Measurements from ENCODE around the gene ZNF784. TPM values are rescaled to one million over a fixed set of nuclear protein-coding genes. Genes with fewer than 3 reads are reported as not detected.

Gene ZNF784
- total and polyA plus RNA-seq, 4 donors = 0.79 to 6.0 (median 3.8) TPM

DNA sequence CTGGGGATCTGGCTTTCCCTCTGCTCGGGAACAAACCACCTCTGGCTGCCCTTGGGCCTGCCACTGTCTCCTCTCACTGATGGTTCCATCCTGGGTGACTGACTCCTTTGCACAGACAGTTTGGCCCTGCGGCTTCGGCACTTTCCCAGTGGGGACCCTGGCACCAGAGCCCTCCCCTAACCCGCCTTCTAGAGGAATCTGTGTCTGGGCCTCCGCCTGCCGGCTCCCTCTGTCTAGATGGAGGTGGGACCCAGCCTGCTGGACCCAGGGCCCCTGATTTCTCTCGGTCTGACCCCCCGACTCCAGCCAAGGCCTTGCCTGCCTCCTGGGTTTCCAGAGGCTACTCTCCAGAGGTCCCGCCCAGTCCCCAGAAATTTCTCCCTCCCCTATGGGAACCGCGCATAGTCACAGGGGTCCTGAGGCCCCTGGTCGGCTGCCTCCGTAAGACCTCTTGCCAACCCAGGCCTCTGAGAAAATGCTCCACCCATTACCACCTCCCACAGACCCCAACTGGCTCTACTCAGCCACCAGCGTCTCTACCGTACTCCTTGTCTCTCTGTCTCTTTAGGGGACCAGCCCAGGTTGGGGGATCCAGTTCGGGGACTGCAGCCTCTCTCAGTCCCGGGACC, 26.4 kb upstream of the ZNF784 start:
- Histone ChIP-seq H3K9me3 (ENCODE audit: control insufficient read depth in 4 of 4, low read length in 3 of 4) (no peaks in the 10 kb centered on the region), H3K9ac (ENCODE audit: low read depth in 1 of 2, low read length in 2 of 2) (no peak overlapping the region), H3K27ac (ENCODE audit: low read depth in 1 of 2, low read length in 2 of 2) (no peak overlapping the region), H3K36me3 (ENCODE audit: control insufficient read depth in 4 of 4, insufficient read depth in 3 of 4, low read depth in 1 of 4, low read length in 3 of 4) (no peaks in the 10 kb centered on the region), H3K4me1 (ENCODE audit: control insufficient read depth in 4 of 4, insufficient read depth in 4 of 4, low read length in 3 of 4) (peaks cover 9 to 29% (median 22%) of the 10 kb centered on the region in 4 donors), H3K4me3 (ENCODE audit: low read depth in 1 of 3, low read length in 3 of 3) (no peak overlapping the region), H3K27me3 (ENCODE audit: control insufficient read depth in 4 of 4, insufficient read depth in 4 of 4, low read length in 3 of 4) (no peaks in the 10 kb centered on the region)
- TF ChIP-seq HNF4G (IDR thresholded peaks at IDR 0.05) (no peak), TAF1 (conservative IDR thresholded peaks at IDR 0.05) (no peak), GABPA (IDR thresholded peaks at IDR 0.05 in 1 of 2, conservative IDR thresholded peaks at IDR 0.05 in 1 of 2) (no peak), HNF4A (conservative IDR thresholded peaks at IDR 0.05) (no peak), JUND (IDR thresholded peaks at IDR 0.05) (no peak), FOXA1 (IDR thresholded peaks at IDR 0.05) (no peak), NR2F2 (IDR thresholded peaks at IDR 0.05) (no peak), EGR1 (IDR thresholded peaks at IDR 0.05; ENCODE audit: low read depth in 2 of 2) (no peak), RAD21 (IDR thresholded peaks at IDR 0.05) (no peak), RXRA (IDR thresholded peaks at IDR 0.05) (no peak), SP1 (IDR thresholded peaks at IDR 0.05) (no peak), FOXA2 (IDR thresholded peaks at IDR 0.05) (no peak), YY1 (IDR thresholded peaks at IDR 0.05) (no peak)
- TF ChIP-seq, protein P1, sequence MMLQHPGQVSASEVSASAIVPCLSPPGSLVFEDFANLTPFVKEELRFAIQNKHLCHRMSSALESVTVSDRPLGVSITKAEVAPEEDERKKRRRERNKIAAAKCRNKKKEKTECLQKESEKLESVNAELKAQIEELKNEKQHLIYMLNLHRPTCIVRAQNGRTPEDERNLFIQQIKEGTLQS (IDR thresholded peaks at IDR 0.05) = no peak
- TF ChIP-seq, protein P2, sequence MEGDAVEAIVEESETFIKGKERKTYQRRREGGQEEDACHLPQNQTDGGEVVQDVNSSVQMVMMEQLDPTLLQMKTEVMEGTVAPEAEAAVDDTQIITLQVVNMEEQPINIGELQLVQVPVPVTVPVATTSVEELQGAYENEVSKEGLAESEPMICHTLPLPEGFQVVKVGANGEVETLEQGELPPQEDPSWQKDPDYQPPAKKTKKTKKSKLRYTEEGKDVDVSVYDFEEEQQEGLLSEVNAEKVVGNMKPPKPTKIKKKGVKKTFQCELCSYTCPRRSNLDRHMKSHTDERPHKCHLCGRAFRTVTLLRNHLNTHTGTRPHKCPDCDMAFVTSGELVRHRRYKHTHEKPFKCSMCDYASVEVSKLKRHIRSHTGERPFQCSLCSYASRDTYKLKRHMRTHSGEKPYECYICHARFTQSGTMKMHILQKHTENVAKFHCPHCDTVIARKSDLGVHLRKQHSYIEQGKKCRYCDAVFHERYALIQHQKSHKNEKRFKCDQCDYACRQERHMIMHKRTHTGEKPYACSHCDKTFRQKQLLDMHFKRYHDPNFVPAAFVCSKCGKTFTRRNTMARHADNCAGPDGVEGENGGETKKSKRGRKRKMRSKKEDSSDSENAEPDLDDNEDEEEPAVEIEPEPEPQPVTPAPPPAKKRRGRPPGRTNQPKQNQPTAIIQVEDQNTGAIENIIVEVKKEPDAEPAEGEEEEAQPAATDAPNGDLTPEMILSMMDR (IDR thresholded peaks at IDR 0.05; ENCODE audit: low read depth, low read length, missing input control) = no peak
- TF ChIP-seq, protein P3, sequence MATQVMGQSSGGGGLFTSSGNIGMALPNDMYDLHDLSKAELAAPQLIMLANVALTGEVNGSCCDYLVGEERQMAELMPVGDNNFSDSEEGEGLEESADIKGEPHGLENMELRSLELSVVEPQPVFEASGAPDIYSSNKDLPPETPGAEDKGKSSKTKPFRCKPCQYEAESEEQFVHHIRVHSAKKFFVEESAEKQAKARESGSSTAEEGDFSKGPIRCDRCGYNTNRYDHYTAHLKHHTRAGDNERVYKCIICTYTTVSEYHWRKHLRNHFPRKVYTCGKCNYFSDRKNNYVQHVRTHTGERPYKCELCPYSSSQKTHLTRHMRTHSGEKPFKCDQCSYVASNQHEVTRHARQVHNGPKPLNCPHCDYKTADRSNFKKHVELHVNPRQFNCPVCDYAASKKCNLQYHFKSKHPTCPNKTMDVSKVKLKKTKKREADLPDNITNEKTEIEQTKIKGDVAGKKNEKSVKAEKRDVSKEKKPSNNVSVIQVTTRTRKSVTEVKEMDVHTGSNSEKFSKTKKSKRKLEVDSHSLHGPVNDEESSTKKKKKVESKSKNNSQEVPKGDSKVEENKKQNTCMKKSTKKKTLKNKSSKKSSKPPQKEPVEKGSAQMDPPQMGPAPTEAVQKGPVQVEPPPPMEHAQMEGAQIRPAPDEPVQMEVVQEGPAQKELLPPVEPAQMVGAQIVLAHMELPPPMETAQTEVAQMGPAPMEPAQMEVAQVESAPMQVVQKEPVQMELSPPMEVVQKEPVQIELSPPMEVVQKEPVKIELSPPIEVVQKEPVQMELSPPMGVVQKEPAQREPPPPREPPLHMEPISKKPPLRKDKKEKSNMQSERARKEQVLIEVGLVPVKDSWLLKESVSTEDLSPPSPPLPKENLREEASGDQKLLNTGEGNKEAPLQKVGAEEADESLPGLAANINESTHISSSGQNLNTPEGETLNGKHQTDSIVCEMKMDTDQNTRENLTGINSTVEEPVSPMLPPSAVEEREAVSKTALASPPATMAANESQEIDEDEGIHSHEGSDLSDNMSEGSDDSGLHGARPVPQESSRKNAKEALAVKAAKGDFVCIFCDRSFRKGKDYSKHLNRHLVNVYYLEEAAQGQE (IDR thresholded peaks at IDR 0.05) = no peak
- TF ChIP-seq, protein P4, sequence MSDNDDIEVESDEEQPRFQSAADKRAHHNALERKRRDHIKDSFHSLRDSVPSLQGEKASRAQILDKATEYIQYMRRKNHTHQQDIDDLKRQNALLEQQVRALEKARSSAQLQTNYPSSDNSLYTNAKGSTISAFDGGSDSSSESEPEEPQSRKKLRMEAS (IDR thresholded peaks at IDR 0.05) = no peak
- 94% methylated on average over 17 of the region's 17 CpGs for WGBS
- no peak for DNase-seq (ENCODE audit: low spot score)

DNA sequence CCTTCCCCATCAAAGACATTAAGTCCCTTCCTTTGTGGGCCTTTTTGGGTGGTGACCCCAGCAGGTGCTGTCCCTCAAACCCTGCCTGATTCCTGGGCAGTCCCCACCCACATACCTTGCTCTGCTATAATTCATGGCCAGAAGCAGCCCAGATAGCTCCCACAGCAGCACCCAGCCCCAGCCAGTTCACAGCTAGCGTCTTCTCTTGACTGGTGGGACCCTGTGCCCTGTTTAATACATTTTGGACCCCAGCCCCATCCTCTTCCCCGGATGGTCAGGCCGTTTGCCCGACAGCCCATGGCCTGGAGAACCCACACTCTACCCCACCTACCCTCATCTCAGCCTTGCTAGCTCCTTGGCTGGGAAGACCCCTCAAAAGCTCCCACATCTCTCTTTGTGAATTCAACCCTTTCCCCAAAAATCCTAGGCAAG, 25.8 kb upstream of the ZNF784 start:
- H3K9ac ChIP-seq (ENCODE audit: low read depth in 1 of 2, low read length in 2 of 2) = no peak overlapping the region
- DNase-seq (ENCODE audit: low spot score) = no peak
- H3K27ac ChIP-seq (ENCODE audit: low read depth in 1 of 2, low read length in 2 of 2) = no peak overlapping the region
- H3K4me1 ChIP-seq (ENCODE audit: control insufficient read depth in 4 of 4, insufficient read depth in 4 of 4, low read length in 3 of 4) = peaks cover 9 to 28% (median 21%) of the 10 kb centered on the region in 4 donors
- no peak overlapping the region for H3K4me3 ChIP-seq (ENCODE audit: low read depth in 1 of 3, low read length in 3 of 3)
- peaks cover 0 to 6% (median 0%) of the 10 kb centered on the region in 4 donors for H3K36me3 ChIP-seq (ENCODE audit: control insufficient read depth in 4 of 4, insufficient read depth in 3 of 4, low read depth in 1 of 4, low read length in 3 of 4)
- H3K27me3 ChIP-seq (ENCODE audit: control insufficient read depth in 4 of 4, insufficient read depth in 4 of 4, low read length in 3 of 4) = no peaks in the 10 kb centered on the region
- 80% methylated on average over 4 of the region's 4 CpGs for WGBS
- no peaks in the 10 kb centered on the region for H3K9me3 ChIP-seq (ENCODE audit: control insufficient read depth in 4 of 4, low read length in 3 of 4)
- TF ChIP-seq SP1 (IDR thresholded peaks at IDR 0.05) = no peak
- TF ChIP-seq TAF1 (conservative IDR thresholded peaks at IDR 0.05) = no peak
- no peak for TF ChIP-seq YY1 (IDR thresholded peaks at IDR 0.05)
- TF ChIP-seq HNF4A (conservative IDR thresholded peaks at IDR 0.05) = no peak
- no peak for TF ChIP-seq NR2F2 (IDR thresholded peaks at IDR 0.05)
- TF ChIP-seq GABPA (IDR thresholded peaks at IDR 0.05 in 1 of 2, conservative IDR thresholded peaks at IDR 0.05 in 1 of 2) = no peak
- TF ChIP-seq FOXA2 (IDR thresholded peaks at IDR 0.05) = no peak
- TF ChIP-seq, protein P1 (IDR thresholded peaks at IDR 0.05) = no peak
- TF ChIP-seq, protein P3 (IDR thresholded peaks at IDR 0.05) = no peak
- TF ChIP-seq, protein P5, sequence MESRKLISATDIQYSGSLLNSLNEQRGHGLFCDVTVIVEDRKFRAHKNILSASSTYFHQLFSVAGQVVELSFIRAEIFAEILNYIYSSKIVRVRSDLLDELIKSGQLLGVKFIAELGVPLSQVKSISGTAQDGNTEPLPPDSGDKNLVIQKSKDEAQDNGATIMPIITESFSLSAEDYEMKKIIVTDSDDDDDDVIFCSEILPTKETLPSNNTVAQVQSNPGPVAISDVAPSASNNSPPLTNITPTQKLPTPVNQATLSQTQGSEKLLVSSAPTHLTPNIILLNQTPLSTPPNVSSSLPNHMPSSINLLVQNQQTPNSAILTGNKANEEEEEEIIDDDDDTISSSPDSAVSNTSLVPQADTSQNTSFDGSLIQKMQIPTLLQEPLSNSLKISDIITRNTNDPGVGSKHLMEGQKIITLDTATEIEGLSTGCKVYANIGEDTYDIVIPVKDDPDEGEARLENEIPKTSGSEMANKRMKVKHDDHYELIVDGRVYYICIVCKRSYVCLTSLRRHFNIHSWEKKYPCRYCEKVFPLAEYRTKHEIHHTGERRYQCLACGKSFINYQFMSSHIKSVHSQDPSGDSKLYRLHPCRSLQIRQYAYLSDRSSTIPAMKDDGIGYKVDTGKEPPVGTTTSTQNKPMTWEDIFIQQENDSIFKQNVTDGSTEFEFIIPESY (IDR thresholded peaks at IDR 0.05) = no peak
- TF ChIP-seq JUND (IDR thresholded peaks at IDR 0.05) = no peak
- TF ChIP-seq EGR1 (IDR thresholded peaks at IDR 0.05; ENCODE audit: low read depth in 2 of 2) = no peak
- no peak for TF ChIP-seq RAD21 (IDR thresholded peaks at IDR 0.05)
- no peak for TF ChIP-seq HNF4G (IDR thresholded peaks at IDR 0.05)
- no peak for TF ChIP-seq FOXA1 (IDR thresholded peaks at IDR 0.05)
